K562 (cell line): ENCODE measurements around the gene TTLL9. TPM values are rescaled to one million over a fixed set of nuclear protein-coding genes. Genes with fewer than 3 reads are reported as not detected.
A peak's percentile ranks its signal among the peaks of the same experiment; 100 is the strongest.

Experiments used
- ATAC-seq: fragments of 200-7000 bp; cut with Tn5 transposase; 3 replicates; pipeline ENCODE4 v1.9.1; 2020; ENCODE audit warnings: moderate library complexity
- BruUV-seq: library from RNA; stranded (reverse); fragments of 400-500 nt; replicated peaks from 2 replicates; lab custom pipeline; 2021; lab: Mats Ljungman, UMichigan
- CTCF ChIA-PET: fragments of 300-600 bp; formaldehyde crosslinking; extraction: SDS; loops from one replicate; lab custom pipeline; 2021; ENCODE audit warnings: low intra/inter-chr PET ratio; lab: Yijun Ruan, JAX
- POLR2A ChIA-PET: fragments of 300-600, 350-650 bp; sonication (Branson Sonifier 250); formaldehyde crosslinking; extraction: SDS; loops from one replicate; lab custom pipeline; 2021; ENCODE audit warnings: antibody characterized with exemption, inconsistent platforms; lab: Yijun Ruan, JAX
- DNase-seq, 4 experiments: peaks; one replicate each; pipeline versions ENCODE4 v3.0.0 to v3.0.0-alpha.2; 2011 to 2018; ENCODE audit warnings: low spot score in 3 of 4, mixed read lengths in 3 of 4; ENCODE audit errors: extremely low read depth in 1 of 4
- FAIRE-seq: peaks from 2 replicates; lab custom pipeline; 2011; peaks lifted over from hg19 to GRCh38; lab: Jason Lieb, UNC
- H2AFZ ChIP-seq: 2 replicates; pipeline ENCODE4 v1.6.0; 2011; ENCODE audit warnings: low read depth, low read length, control low read depth, inconsistent platforms
- H3K27ac ChIP-seq: fragments of 200-600 bp; 3 replicates; pipeline ENCODE4 v1.8.0; 2011; ENCODE audit warnings: low read depth, mild to moderate bottlenecking, control low read depth, inconsistent platforms, low read length, moderate library complexity, mixed read lengths; ENCODE audit errors: extremely low read depth
- H3K27me3 ChIP-seq, 2 experiments: fragments of 300-600 bp in 1 of 2; 2 replicates in 1 of 2; 3 replicates in 1 of 2; pipeline versions ENCODE4 v1.6.0 to v1.8.0; 2011; ENCODE audit warnings: inconsistent platforms in 2 of 2, low read length in 2 of 2, mild to moderate bottlenecking in 1 of 2, mixed read lengths in 1 of 2, moderate library complexity in 1 of 2; ENCODE audit not compliant: control insufficient read depth in 2 of 2, insufficient read depth in 2 of 2
- H3K36me3 ChIP-seq: fragments of 300-600 bp; 3 replicates; pipeline ENCODE4 v1.8.0; 2011; ENCODE audit warnings: mild to moderate bottlenecking, low read length, inconsistent platforms; ENCODE audit not compliant: control insufficient read depth, insufficient read depth
- H3K4me1 ChIP-seq, 2 experiments: fragments of 200-600 bp in 1 of 2; replicated peaks in 1 of 2; 2 replicates in 1 of 2; 3 replicates in 1 of 2; pipeline versions ENCODE4 v1.5.1 to v1.8.0; 2011; ENCODE audit warnings: inconsistent platforms in 2 of 2, low read length in 2 of 2, mild to moderate bottlenecking in 1 of 2, mixed read lengths in 1 of 2, moderate library complexity in 1 of 2; ENCODE audit not compliant: control insufficient read depth in 2 of 2, insufficient read depth in 2 of 2
- H3K4me2 ChIP-seq: 2 replicates; pipeline ENCODE4 v1.6.1; 2011; ENCODE audit warnings: low read length, control low read depth, inconsistent platforms, mixed read lengths; ENCODE audit not compliant: insufficient read depth
- H3K4me3 ChIP-seq: fragments of 200-600 bp; sonication (generic), shearing (Covaris generic); 2 replicates; pipeline ENCODE4 v1.5.1; 2016; ENCODE audit warnings: control low read depth, inconsistent platforms
- H3K79me2 ChIP-seq: fragments of 200-600 bp; 3 replicates; pipeline ENCODE4 v1.8.0; 2011; ENCODE audit warnings: low read length, inconsistent platforms; ENCODE audit not compliant: control insufficient read depth, insufficient read depth
- H3K9ac ChIP-seq, 2 experiments: 2 replicates each; pipeline versions ENCODE4 v1.6.0 to v1.6.1; 2011; ENCODE audit warnings: low read depth in 2 of 2, low read length in 2 of 2, control low read depth in 1 of 2, inconsistent platforms in 1 of 2, mild to moderate bottlenecking in 1 of 2, mixed read lengths in 1 of 2; ENCODE audit not compliant: insufficient read depth in 1 of 2
- H3K9me1 ChIP-seq: one replicate; pipeline ENCODE4 v1.6.0; 2011; ENCODE audit warnings: inconsistent platforms, mild to moderate bottlenecking, low read length, moderate library complexity; ENCODE audit not compliant: control insufficient read depth, insufficient read depth
- H3K9me3 ChIP-seq: replicated peaks from 2 replicates; pipeline ENCODE4 v1.5.1; 2011; ENCODE audit warnings: low read depth, low read length, inconsistent platforms; ENCODE audit not compliant: control insufficient read depth, insufficient read depth
- H4K20me1 ChIP-seq: replicated peaks from 2 replicates; pipeline ENCODE4 v1.6.1; 2011; ENCODE audit warnings: low read length, inconsistent platforms, mixed read lengths; ENCODE audit not compliant: control insufficient read depth, insufficient read depth
- BHLHE40 ChIP-seq: IDR thresholded peaks from 2 replicates; pipeline ENCODE4 v1.6.1; 2011; ENCODE audit warnings: low read length, improper control_type of control experiment
- CBX1 ChIP-seq: sonication (generic); IDR thresholded peaks from 2 replicates; pipeline ENCODE4 v1.6.1; 2016; ENCODE audit warnings: antibody characterized with exemption, low read depth, mild to moderate bottlenecking
- E2F6 ChIP-seq, 2 experiments: IDR thresholded peaks; 2 replicates each; pipeline ENCODE4 v1.6.1; 2011; ENCODE audit warnings: borderline replicate concordance in 1 of 2, control low read depth in 1 of 2, low read depth in 1 of 2, low read length in 1 of 2, mild to moderate bottlenecking in 1 of 2, mixed read lengths in 1 of 2, moderate library complexity in 1 of 2; ENCODE audit not compliant: insufficient read depth in 1 of 2, insufficient read length in 1 of 2, poor library complexity in 1 of 2, severe bottlenecking in 1 of 2; ENCODE audit errors: extremely low read depth in 1 of 2
- GTF2F1 ChIP-seq: IDR thresholded peaks from 2 replicates; pipeline ENCODE4 v1.6.1; 2011; ENCODE audit warnings: low read depth, low read length, improper control_type of control experiment
- HDAC3 ChIP-seq: fragments of 450-650 bp; IDR thresholded peaks from 2 replicates; pipeline ENCODE4 v1.6.1; 2018; ENCODE audit warnings: borderline replicate concordance, mild to moderate bottlenecking, moderate library complexity; ENCODE audit not compliant: partially characterized antibody
- TARDBP ChIP-seq: fragments of 450-650 bp; IDR thresholded peaks from 2 replicates; pipeline ENCODE4 v1.6.1; 2016
- TGIF2 ChIP-seq: sonication (generic); formaldehyde crosslinking; IDR thresholded peaks from 2 replicates; pipeline ENCODE4 v1.8.1; 2022; ENCODE audit warnings: mild to moderate bottlenecking, missing genetic modification reagents, moderate library complexity
- TOE1 ChIP-seq, 2 experiments: fragments of 450-650 bp in 1 of 2; sonication (generic) in 1 of 2; formaldehyde crosslinking in 1 of 2; IDR thresholded peaks; 2 replicates each; pipeline versions ENCODE4 v1.7.1 to v1.8.0; 2016 to 2022; ENCODE audit warnings: borderline replicate concordance in 2 of 2, mild to moderate bottlenecking in 2 of 2, antibody characterized with exemption in 1 of 2, inconsistent platforms in 1 of 2, low read depth in 1 of 2, missing genetic modification reagents in 1 of 2, moderate library complexity in 1 of 2
- WGBS: fragments of 100-300 bp; shearing (Covaris generic); methylation state at CpG from one replicate; pipeline ENCODE4 v1.1.6; 2016; ENCODE audit warnings: low coverage, mixed read lengths; ENCODE audit not compliant: insufficient coverage; ENCODE audit errors: missing lambda C conversion rate; 5-methylcytosine and 5-hydroxymethylcytosine counted together
- in situ Hi-C: fragments of 300-500 bp; cut with MboI; formaldehyde crosslinking; loops from 4 replicates; pipeline ENCODE4 v1.15.0; 2018; ENCODE audit warnings: inconsistent platforms, mixed read lengths
- intact Hi-C: fragments of 100-400 bp; cut with micrococcal nuclease; formaldehyde crosslinking; loops from 2 replicates; pipeline ENCODE4 v1.14.2; 2022
- polyA plus RNA-seq, 8 experiments: library from polyadenylated mRNA; depleted of rRNA in 4 of 8; stranded (reverse) in 5 of 8; unstranded in 3 of 8; fragments of >200 nt; fragmentation: Nextera tagmentation in 2 of 8; fragmentation: Illumina TruSeq in 1 of 8; extraction: Ambion mirVana in 2 of 8; extraction: Trizol in 1 of 8; gene quantifications; 2 replicates each; pipeline versions ENCODE4 v1.2.1 to v1.2.3, GENCODE V29; 2011 to 2014; ENCODE audit warnings: inconsistent platforms in 1 of 8, missing spikeins in 1 of 8
- total RNA-seq, 7 experiments: library from RNA; depleted of rRNA in 6 of 7; stranded (reverse); fragments of >200 nt in 6 of 7; fragmentation: Illumina TruSeq in 2 of 7; extraction: Trizol in 2 of 7; gene quantifications; 2 replicates each; pipeline versions ENCODE4 v1.2.1 to v1.2.3, GENCODE V29; 2011 to 2021; ENCODE audit warnings: low replicate concordance in 1 of 7
- TF ChIP-seq, protein P1 (sequence below): sonication (generic); formaldehyde crosslinking; IDR thresholded peaks from 2 replicates; pipeline ENCODE4 v1.9.0; 2022; ENCODE audit warnings: mild to moderate bottlenecking, missing genetic modification reagents

Gene TTLL9
- total and polyA plus RNA-seq, 9 of the 15 experiments (the other 6 are each of a cell fraction or from before 2014, with no cell fraction given) = 0.06 to 0.07 TPM; not detected in 7

GRCh38 chr20:31849306-31849930, 21.0 kb upstream of the TTLL9 start:
- POLR2A ChIA-PET = no interaction called here
- peaks cover 10 to 44% of the 10 kb centered on the region in 2 experiments; a peak in 4 of 5 replicates for H3K27me3 ChIP-seq
- WGBS = 28% methylated on average over 34 of the region's 45 CpGs

More at GRCh38 chr20:31849306-31849930, 21.0 kb upstream of the TTLL9 start:
- no peaks in the 10 kb centered on the region for H3K9me1 ChIP-seq
- no peak for FAIRE-seq
- H3K27ac ChIP-seq = no peak overlapping the region
- H3K36me3 ChIP-seq = no peaks in the 10 kb centered on the region
- no peaks in the 10 kb centered on the region for H3K79me2 ChIP-seq
- no TSS peak for BruUV-seq
- no peak overlapping the region for H2AFZ ChIP-seq
- in situ Hi-C loops (loop anchor here (25.0 kb wide), 1 partner anchor 813 kb away; the partner anchor contains the start of gene C20orf203), intact Hi-C loops (no loop called here)
- no peak for DNase-seq
- peaks cover 0 to 35% of the 10 kb centered on the region in 2 experiments; a peak in 3 of 5 replicates for H3K4me1 ChIP-seq
- TF ChIP-seq TARDBP (no peak), BHLHE40 (peak; percentile 63), TGIF2 (CRISPR knock-in tag) (no peak), HDAC3 (no peak), TOE1 (IDR thresholded peaks at IDR 0.05; ENCODE audit: borderline replicate concordance) (no peak), TOE1 (CRISPR knock-in tag; IDR thresholded peaks at IDR 0.05; ENCODE audit: borderline replicate concordance, low read depth) (no peak), E2F6 (IDR thresholded peaks at IDR 0.05; ENCODE audit: borderline replicate concordance in 1 of 2, extremely low read depth in 1 of 2, insufficient read depth in 1 of 2, insufficient read length in 1 of 2, low read depth in 1 of 2, low read length in 1 of 2, poor library complexity in 1 of 2, severe bottlenecking in 1 of 2) (peak in 1 of 2 experiments; percentile 70), GTF2F1 (no peak), CBX1 (no peak)
- TF ChIP-seq, protein P1, sequence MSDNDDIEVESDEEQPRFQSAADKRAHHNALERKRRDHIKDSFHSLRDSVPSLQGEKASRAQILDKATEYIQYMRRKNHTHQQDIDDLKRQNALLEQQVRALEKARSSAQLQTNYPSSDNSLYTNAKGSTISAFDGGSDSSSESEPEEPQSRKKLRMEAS (CRISPR knock-in tag) = peak; percentile 38; the same call in 1 of the 2 replicates
- H3K9me3 ChIP-seq = no peaks in the 10 kb centered on the region
- ATAC-seq = peak; percentile 12; the same call in 1 of the 3 replicates
- H3K9ac ChIP-seq = no peak overlapping the region
- CTCF ChIA-PET = no interaction called here
- no peak overlapping the region for H3K4me2 ChIP-seq
- H3K4me3 ChIP-seq = no peak overlapping the region
- peaks cover 15% of the 10 kb centered on the region for H4K20me1 ChIP-seq
